MM.1S (cell line): ENCODE data around the gene ECPAS.

Experiments used
- EZH2 ChIP-seq: fragments of 300-600 bp; sonication (generic); optimal IDR thresholded peaks from 2 replicates; pipeline ENCODE3; 2017; ENCODE audit warnings: low read depth, mild to moderate bottlenecking, antibody characterized with exemption, low read length, mixed read lengths
- EZH2phosphoT487 ChIP-seq: fragments of 300-600 bp; sonication (generic); IDR thresholded peaks from 2 replicates; pipeline ENCODE4 v1.6.1; 2018; ENCODE audit warnings: antibody characterized with exemption, low read length
- TF ChIP-seq, protein P1 (sequence below): fragments of 300-600 bp; sonication (generic); IDR thresholded peaks from 2 replicates; pipeline ENCODE4 v1.5.1; 2016; ENCODE audit warnings: antibody characterized with exemption, low read length, mixed read lengths

- TF ChIP-seq, protein P1, sequence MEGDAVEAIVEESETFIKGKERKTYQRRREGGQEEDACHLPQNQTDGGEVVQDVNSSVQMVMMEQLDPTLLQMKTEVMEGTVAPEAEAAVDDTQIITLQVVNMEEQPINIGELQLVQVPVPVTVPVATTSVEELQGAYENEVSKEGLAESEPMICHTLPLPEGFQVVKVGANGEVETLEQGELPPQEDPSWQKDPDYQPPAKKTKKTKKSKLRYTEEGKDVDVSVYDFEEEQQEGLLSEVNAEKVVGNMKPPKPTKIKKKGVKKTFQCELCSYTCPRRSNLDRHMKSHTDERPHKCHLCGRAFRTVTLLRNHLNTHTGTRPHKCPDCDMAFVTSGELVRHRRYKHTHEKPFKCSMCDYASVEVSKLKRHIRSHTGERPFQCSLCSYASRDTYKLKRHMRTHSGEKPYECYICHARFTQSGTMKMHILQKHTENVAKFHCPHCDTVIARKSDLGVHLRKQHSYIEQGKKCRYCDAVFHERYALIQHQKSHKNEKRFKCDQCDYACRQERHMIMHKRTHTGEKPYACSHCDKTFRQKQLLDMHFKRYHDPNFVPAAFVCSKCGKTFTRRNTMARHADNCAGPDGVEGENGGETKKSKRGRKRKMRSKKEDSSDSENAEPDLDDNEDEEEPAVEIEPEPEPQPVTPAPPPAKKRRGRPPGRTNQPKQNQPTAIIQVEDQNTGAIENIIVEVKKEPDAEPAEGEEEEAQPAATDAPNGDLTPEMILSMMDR: no peak
- TF ChIP-seq EZH2 (no peak), EZH2phosphoT487 (no peak)
These were observed 47.6 kb downstream of the ECPAS start for GRCh38 chr9:111436571-111436970.
